Fibroblast of skin of scalp (primary cell): ENCODE results near the gene EFNB2.

Experiments
- DNase-seq: peaks from one replicate; pipeline ENCODE4 v3.0.0-alpha.2; 2013

The EFNB2 gene

DNA sequence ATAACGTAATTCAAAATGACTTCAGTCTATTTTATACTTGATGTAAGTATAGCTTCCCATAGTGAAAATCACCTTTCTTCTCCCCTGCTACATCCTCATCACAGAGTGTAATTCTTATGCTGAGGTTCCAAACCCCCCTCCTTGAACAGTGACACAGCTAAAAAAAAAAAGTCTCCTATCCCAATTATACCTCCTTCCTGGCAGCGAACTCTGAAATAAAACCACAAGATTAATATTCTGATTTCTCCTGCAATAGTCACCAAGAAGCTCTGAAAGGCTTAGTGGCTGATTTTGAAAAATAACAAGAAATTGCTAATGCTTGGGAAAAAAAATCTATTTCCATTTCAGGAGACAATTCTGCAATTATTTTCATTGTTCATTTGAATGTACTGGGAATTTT, 36.3 kb downstream of the EFNB2 start:
- peak; percentile 32 for DNase-seq

DNA sequence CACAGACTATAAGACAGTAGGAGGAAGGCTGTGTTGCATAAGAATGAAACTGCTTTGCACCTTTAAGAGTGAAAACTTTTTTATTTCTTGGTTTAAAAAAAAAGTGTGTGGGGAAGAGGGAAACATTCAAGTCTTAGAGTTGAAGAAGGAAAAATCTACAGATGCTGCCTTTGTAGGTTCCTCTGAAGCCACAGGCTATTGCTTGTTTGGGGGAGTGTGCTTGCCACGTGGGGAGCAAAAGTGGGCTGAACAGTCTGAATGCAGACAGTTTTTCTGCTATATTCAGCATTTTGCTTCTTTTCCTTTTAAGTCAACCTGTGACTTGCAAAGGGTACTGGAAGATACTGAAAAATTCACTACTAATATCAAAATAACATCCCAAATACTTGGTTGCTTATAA, 36.9 kb downstream of the EFNB2 start:
- no peak for DNase-seq

DNA sequence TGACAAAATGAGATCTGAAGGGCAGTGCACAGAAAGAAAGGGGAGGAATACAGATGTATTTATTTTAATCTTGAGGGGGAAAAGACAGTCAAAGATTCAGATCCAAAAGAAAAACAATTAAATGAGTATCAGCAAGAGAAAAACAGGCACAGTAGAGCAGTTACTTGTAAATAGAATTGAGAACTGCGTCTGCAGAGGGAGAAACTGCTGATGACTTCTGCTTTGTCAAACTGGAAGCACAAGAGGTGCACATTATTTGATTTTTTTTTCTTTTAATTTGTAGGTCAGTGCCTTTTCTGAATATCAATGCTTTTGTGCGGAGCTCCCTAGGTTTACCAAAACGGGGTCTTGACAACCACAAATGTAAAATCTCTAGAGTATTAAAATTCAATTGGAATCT, 37.3 kb downstream of the EFNB2 start:
- DNase-seq = no peak

DNA sequence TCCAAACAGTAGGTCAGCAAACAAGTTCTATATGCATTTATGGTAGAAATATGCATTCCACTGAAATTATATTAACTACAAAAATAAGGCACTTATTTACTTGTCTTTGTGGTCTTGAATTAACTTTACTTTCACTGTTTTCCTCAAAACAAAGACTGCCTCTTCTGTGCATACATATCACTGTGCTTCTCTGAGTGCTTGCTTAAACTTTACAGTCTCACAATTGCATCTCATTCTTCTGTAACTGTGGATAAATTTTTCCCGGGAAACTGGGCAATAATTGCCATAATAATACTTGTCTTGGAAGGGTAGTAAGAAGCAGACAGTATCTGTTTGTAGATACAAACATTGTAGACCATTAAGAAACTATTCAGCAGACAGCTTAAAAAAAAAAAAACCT, 38.4 kb downstream of the EFNB2 start:
- DNase-seq = no peak

DNA sequence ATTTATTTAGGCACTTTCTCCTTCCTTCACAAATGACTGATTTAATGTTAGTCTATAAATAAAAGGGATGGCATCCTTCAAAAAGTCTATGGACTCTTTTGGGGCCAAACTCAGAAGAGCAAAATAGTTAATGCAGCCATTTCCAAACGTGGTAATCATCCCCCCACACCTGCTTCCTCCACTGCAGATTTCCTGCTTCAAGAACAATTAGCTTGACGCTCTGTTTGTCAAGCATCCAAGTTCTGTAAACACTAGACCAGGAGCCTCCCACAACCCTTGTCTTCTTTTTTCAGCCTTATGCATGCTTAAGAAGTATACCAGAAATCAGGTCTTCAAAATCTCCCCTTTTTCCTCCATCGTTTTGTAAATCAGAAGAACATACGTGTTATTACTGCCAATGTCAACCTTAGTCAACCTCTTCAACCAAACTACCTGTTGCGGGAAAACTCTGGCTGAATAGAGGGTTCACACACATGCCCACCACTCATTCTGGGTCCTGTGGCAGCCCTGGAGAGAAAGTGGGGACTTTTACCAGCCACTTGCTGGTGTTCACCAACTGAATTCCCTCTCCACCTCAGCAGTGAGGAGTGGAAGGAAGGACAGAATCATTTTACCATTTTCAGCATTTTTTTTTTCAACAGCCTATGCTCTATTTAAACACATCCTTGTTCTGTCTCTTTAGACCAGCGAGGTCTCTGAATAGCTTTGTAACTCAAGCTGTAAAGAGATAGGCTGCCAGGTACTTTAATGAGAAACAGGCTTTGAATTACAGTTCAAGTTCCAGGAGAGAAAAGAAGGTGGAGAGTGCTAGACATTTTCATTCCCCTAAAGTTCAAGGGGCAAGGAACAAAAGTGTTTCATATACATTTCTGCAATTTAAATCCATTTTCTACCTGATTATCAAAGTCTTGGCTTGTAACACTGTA, 39.1 kb downstream of the EFNB2 start:
- no peak for DNase-seq

DNA sequence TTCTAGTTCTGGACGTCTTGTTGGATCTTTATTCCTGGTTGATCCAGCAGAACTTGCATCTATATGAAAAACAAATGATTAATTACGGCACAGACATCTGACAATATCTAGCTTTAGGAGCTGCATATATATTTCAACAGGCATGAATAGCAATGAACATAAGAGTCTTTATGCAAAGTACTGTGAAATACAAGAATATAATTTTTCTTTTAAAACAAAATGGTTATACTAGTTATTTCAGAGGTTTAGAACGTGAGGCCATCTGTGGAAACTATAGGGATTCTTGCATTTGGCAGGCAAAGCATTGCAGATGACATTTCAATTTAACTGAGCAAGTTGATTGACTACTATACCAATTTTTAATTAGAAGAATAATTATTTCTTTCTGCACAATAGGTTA, 40.5 kb downstream of the EFNB2 start:
- no peak for DNase-seq

DNA sequence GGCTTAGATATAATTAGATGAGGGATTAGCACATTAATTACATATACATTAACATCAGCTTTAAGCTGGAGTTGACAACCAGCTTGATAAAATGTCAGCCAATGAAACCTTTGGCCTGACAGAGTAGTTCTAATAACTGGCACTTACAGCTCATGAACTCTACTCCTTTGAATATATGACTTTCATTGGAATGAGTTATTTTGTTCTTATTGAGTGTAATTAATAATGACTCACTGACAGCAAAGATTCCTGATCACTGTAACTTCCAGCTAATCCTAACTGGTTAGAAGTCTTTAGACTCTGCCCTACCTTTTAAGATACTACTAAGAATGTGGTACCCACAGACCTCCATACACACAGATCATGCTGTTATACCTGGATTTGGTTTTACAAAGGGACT, 41.0 kb downstream of the EFNB2 start:
- DNase-seq = no peak

DNA sequence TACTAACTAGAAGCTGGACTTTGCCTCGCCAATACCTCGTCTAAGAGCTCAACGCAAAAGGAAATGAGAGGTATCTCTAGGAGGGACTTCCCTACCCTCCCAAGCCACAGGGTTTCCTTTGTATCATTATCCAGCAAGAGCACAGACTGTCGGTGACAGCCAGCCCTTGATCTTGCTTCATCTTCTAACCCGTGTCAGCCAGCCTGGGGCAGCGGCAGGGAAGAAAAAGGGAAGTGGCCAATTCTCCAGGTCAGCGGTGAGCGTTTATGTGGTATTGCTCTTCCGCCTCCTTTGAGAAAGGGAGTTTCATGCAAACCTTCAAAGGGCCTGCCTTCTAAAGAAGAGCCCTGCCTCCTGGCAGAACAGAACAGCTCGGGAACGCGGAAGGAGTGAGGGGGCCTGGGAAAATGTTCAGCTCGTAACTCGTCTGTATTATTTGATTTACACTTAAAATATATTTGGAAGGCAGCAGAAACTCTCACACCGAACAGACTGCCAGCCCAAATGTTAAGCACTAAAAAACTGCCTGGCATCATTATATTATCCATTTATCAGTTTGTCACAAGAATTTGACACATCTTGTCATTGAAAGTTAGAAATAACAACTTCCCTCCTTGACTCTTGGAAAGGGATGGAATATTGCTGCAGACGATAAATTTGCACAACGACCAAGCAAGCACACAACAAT, 41.8 kb downstream of the EFNB2 start:
- DNase-seq = no peak

DNA sequence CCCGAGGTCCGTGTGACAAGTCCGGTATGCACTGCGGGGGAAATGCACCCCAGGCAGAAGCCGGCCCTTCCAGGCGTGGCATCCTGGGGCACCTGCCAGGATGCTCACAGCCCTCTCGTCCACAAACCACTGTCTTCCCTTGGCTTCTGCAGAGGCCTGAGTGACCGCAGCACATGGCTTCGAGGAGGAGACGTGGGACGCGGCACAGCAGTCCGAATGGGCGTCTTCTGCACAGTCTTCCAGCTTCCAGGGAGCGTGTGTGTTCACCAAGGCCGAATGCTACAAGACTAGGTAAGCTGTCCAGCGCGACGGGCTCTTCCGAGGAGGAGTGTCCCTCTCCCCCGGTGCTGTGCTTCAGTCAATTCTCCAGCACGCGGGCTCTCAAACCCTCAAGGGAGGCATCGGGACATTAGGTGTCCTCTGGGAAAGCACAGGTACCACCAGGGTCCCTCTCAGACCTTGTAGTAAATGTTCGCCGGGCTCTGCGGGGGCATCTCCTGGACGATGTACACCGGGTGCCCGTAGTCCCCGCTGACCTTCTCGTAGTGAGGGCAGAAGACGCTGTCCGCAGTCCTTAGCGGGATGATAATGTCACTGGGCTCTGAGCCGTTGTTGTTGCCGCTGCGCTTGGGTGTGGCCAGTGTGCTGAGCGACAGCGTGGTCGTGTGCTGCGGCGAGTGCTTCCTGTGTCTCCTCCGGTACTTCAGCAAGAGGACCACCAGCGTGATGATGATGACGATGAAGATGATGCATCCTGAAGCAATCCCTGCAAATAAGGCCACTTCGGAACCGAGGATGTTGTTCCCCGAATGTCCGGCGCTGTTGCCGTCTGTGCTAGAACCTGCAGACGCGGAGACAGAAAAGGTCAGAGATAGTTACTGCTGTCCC, 42.6 kb downstream of the EFNB2 start:
- no peak for DNase-seq

DNA sequence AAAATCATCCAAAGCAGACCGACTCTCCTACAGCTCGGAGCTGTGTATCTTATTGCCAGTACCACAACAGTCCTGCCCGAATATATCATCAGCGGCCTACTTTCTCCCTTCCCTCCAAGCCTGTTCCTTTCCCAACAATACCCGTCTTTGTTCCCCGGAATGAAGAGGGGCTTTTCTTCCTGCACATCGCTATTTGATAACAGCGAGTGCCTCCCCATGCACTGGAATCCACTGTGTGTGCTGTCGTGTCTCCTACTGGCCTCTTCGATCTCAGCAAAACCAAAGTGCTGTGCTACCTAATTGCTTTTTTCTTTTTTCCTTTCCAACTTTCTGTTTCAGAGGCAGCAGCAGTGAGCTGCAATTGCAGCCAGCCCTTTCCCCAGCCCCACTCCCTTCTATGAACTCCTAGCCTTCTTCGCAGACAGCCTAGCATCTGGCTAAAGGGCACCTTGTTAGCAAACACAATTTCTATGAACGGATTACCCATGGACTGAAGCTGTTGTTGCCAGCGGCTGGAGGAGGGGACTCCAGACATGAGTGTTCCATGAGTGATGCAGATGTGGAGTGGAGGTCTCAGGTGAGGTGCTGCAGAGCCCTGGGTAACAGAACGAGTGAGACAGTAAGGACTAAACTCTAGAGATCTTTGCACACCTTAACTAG, 43.4 kb downstream of the EFNB2 start:
- no peak for DNase-seq

DNA sequence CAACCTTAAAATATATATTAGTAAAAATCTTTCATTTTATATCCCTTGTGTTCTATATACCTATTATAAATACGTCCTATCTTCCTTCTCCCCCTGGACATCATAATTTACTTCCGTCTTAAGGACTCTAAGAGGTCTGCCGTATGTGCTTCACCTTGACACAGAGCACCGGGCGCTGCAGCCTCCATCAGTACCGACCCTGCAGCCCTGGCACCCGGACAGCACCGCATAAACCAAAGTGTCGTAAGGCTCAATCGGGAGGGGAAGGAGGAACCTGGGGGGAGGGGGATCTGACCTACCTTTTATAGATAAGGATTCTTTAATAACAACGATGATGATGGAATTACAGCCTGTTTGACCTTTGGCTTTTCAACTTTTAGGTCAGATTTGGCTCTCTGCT, 44.0 kb downstream of the EFNB2 start:
- no peak for DNase-seq

DNA sequence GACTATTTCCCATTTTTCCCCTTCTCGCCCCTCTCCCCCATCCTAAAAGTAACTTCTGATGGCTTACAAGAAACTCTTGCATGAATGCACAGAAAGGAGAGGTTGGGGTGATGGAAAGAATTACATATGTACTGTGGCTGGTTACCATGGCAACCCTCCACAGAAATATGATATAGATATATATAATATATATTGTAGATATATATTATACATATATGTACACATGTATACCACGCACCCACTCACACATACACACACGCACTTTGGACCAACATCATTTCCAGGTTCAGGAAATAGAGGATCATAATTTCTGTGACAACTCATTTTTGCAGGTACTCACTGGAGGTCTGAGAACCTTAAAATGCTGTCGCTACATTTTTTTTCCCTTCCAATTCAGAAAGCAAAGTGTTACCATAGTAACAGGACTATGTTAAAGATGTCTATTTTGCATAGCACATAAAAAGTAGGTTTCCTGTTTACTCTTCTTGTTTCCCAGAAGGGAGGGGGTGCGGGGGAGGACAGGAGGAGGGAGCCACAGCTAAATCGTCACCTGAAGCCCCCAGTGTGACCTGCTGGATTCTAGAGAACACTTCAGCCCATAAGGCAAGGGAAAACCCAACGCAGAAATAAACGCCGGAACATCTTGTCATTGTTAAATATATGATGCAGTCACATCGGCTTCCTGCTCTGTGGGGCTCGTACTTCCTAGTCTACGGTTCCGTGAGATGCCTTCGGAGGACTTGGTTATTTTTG, 44.7 kb downstream of the EFNB2 start:
- no peak for DNase-seq

DNA sequence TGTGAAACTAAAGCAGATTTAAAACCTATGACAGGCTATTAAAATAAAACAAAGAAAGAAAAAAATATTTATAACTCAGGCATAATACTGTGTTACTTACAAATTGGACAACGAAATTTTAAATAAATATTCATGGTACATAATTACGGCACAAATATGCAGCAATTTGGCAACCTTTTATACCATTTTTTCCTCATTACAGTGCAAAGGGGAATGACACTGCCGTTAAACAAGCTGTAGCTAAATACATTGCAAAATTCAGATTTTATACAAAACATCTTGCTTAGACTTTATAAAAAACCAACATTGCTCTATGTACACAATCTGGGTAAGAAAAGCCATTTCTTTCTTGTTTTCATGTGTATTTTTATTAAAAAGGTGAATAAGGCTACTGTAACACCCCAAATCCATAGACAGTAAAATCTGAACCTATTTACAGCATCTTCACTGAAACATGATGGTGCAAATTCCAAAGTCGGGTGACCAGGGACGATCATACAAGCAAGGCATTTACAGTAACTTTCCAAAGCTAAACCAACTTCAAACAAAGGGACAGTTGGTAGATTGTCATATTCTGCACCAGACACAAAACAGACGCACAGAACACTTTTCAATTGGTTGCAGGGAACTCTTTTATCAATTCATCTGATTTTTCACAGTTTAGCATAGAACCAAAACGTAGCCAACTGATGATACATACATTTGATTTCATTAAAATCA, 45.5 kb downstream of the EFNB2 start:
- DNase-seq = no peak

DNA sequence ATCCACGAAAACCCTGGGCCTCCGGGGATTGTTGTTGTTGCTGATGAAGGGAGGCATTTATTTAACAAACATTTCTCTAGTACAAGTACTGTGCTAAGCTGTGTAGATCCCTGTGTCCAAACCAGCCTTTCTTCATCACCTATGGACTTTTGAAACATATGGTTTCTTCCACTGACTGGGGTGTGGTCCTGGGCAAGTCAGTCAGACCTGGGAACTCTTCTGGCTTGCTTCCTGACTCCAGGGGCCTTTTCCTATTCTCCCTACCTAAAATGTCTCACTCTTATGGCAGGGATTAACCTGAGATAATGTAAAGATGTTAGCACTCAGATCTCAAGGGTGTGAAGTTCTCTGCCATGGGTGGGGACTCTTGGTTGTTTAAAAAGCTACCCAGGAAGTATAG, 46.8 kb downstream of the EFNB2 start:
- no peak for DNase-seq

DNA sequence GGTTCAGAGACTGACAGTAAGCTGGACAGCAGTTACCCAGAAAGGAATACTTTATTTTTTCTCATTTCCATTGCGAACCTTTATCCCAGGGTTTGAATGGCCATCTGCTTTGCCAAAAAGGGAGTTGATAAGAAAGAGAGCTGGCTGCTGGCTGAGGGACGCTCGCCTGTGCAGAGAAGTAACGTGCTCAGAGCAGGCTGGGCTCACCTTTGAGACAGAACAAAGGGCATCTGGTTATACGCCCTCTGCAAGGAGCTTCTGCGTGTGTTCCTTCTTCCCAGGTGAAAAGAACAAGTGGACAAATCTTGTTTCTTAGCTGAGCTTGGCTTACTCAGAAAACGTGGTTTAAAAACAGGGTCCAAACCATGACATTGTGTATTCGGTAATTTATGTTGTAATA, 47.4 kb downstream of the EFNB2 start:
- no peak for DNase-seq

DNA sequence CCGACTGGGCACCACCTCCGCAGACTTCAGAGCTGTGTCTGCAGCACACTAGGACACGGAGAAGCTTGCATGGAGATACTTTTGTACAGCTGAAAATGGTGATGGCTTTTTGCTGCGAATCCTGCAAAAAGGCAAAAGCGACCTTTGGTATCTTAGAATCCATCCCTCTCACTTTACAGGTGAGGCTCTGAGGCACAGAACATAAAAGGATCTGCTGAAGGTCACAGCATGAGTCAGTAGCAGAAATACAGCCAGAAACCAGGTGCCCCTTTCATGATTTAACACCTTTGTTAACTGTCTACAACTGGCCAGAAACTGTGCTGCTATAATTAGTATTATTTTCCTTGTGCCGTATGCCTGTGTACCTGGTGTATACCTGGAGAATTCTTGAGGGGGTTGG, 48.3 kb downstream of the EFNB2 start:
- DNase-seq = no peak

DNA sequence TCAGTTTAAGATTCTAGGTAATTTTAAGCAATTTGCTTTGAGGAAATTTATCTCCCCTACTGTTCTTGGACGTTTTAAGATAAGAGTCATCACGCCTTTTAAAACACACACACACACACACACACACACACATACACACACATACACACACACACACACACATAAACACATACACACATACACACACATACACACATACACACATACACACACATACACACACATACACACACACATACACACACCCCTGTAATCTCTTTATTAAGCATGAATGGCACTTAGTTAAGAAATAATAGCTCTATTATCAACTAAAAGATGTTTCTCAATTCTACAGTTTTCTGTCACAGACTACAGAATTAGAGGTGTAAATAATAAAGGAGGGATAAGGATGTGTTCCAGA, 49.2 kb downstream of the EFNB2 start:
- no peak for DNase-seq

DNA sequence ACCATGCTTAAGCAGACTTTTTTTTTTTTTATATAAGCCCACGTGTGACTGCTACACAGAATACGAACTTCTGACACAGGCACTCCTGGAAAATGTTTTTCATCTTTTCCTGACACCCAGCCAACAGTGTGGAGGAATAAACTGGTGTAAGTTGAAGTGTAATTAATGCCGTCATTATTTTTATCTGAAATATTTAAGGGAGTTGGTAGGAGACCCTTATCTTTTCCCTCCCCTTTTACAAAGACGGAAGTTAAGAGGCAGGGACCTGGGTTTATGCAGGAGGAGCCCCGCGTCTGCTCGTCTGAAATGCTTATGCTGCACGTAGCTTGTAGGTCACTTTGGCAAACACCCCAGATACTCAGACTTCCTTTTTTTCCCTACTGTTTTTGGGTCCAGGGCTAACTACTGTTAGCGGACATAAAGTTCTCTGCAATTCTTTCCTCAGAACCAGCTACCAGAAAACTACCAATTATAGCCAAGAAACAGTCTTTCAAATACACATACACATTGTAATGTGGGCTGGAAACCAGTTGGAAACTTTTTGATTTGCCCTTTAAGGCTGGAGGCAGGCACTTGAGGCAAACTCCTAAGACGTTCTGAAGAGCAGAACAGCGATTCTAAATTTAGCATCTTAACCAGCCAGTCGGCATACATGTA, 50.8 kb downstream of the EFNB2 start:
- DNase-seq = no peak

DNA sequence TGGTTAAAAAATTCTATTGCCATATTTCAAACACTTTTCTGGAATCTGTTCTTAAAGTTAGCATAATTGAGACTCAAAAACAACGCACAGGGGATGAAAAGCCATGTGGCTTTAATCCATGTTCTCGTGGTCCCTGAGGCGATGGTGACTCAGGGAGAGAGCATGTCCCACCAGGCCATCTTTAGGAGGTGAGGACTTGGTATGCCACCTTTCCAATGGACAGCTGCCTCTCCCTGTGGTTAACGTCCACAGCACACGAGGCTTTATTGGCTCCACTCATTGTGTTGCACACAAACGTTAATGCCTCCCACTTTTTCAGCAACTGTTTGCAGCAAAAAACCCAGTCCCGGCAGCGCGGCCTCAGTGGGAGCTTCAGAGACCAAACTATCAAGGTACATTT, 51.4 kb downstream of the EFNB2 start:
- DNase-seq = peak; percentile 22

DNA sequence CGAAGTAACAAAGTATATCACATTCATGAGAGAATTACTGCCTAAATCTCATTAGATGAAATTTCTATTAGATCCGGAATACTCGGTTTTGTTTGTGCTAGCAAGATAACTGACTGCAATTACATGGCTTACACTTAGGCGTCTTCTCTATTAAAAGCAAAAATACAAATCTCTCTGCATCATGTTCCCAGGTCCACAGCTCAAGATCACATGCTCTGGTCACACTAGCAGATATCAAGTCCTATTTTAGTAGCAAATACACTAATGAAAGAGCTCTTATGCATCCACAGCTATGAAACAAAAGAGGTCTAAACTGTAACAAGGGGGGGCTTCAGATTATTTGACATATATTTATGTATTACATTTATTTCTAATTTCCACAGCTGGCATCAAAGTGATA, 53.5 kb downstream of the EFNB2 start:
- DNase-seq = no peak
